H7 (cell line): ENCODE results near the gene ANAPC5. TPM values are rescaled to one million over a fixed set of nuclear protein-coding genes. Genes with fewer than 3 reads are reported as not detected.
"Not testable (repeated sequence)": the region's sequence is repeated elsewhere in the genome, so short reads cannot be mapped to it uniquely, and the experiment has no call there.

ENCODE experiments used
- DNase-seq: peaks from one replicate; pipeline ENCODE4 v3.0.0; 2012
- H3K27me3 ChIP-seq: 2 replicates; pipeline ENCODE4 v1.6.0; 2011; ENCODE audit warnings: mild to moderate bottlenecking, low read length; ENCODE audit not compliant: control insufficient read depth, insufficient read depth
- H3K36me3 ChIP-seq: replicated peaks from 2 replicates; pipeline ENCODE4 v1.5.1; 2011; ENCODE audit warnings: low read length; ENCODE audit not compliant: control insufficient read depth, insufficient read depth
- H3K4me3 ChIP-seq: 2 replicates; pipeline ENCODE4 v1.5.1; 2011; ENCODE audit warnings: low read depth, mild to moderate bottlenecking, control low read depth, low read length, moderate library complexity; ENCODE audit not compliant: insufficient read depth
- total RNA-seq: library from RNA; depleted of rRNA; stranded (reverse); fragments of >200 nt; shearing (Covaris generic); gene quantifications from 2 replicates; pipeline ENCODE4 v1.2.3, GENCODE V29; 2014

The ANAPC5 gene
- total RNA-seq, 1 experiment from 2014 or later: 161 TPM

DNA sequence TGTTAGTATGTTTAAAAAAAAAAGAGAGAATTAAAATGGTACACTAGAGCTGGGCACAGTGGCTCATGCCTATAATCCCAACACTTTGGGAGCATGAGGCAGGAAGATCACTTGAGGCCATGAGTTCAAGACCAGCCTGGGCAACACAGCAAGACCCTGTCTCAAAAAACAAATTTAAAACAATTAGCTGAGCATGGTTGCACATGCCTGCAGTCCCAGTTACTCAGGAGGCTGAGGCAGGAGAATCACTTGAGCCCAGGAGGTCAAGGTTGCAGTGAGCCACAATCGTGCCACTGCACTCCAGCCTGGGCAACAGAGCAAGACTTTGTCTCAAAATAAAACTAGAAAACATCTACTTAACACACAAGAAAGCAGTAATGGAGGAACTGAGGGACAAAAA lies 42.0 kb downstream of the ANAPC5 start:
- H3K27me3 ChIP-seq, H3K4me3 ChIP-seq, DNase-seq, H3K36me3 ChIP-seq: not testable (repeated sequence)

DNA sequence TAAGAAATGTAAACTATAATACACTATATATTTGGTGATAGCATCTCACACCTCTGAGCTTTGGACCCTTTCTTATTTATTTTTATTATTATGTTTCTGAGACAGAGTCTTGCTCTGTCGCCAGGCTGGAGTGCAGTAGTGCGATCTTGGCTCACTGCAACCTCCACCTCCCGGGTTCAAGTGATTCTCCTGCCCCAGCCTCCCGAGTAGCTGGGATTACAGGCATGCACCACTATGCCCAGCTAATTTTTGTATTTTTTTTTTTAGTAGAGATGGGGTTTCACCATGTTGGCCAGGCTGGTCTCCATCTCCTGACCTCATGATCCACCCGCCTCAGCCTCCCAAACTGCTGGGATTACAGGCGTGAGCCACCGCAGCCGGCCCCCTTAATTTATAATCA lies 44.8 kb downstream of the ANAPC5 start:
- not testable (repeated sequence) for DNase-seq, H3K36me3 ChIP-seq, H3K27me3 ChIP-seq, H3K4me3 ChIP-seq

GRCh38 chr12:121304306-121304705 lies 47.9 kb downstream of the ANAPC5 start:
- no peak overlapping the region for H3K4me3 ChIP-seq
- no peak for DNase-seq
- no peaks in the 10 kb centered on the region for H3K27me3 ChIP-seq
- peaks cover 1% of the 10 kb centered on the region; the same call in 1 of the 2 replicates for H3K36me3 ChIP-seq

GRCh38 chr12:121301876-121302275 lies 50.3 kb downstream of the ANAPC5 start:
- no peak for DNase-seq
- H3K36me3 ChIP-seq: no peaks in the 10 kb centered on the region
- H3K27me3 ChIP-seq: no peaks in the 10 kb centered on the region
- H3K4me3 ChIP-seq: no peak overlapping the region

DNA sequence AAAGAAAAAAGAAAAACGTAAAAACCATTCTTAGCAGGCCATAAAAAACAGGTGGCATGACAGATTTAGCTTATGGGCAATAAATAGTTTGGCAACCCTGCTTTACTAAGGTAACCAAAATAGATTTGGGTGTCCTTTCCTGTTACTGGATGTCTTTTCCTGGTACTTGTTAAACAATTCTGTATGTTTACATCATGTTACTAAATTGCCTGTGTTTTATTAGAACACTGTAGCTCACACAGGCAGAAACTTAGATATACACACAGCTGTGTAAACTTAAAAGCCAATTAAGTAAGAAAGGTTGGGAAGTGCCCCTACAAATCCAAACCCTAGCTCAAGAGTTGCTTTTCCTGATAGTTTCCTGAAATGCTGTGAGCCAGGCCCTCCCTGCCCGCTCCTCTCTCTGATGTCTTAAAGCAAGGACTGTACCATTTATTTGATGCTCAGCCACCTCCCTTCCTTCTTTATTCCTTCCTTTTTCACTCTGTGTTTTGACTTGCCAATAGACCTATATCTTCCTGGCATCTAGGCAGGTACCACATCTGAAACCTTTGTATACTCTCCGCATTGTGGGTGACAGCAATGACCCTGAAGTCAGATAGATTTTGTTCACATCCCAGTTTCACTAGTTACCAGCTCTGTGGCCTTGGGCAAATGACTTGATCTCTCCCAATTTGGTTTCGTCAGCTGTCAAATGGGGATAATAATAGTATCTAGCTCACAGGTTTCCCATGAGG lies 52.0 kb downstream of the ANAPC5 start:
- DNase-seq: no peak
- no peaks in the 10 kb centered on the region for H3K27me3 ChIP-seq
- no peak overlapping the region for H3K4me3 ChIP-seq
- H3K36me3 ChIP-seq: no peaks in the 10 kb centered on the region

DNA sequence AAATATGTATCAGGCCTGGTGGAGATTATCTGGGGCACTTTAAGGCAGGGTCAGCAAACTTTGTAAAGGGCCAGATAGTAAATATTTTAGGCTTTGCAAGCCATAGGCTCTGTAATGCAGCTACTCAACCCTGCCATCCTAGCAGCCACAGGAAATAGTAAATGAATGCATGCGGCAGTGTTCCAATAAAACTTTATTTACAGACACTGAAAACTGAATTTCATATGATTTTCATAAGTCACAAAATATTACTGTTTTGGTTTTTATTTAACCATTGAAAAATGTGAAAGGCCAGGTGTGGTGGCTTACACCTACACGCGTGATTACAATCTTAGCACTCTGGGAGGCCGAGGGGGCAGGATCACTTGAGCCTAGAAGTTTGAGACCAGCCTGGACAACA lies 52.5 kb downstream of the ANAPC5 start:
- Histone ChIP-seq H3K27me3 (no peaks in the 10 kb centered on the region), H3K4me3 (no peak overlapping the region), H3K36me3 (no peaks in the 10 kb centered on the region)
- DNase-seq: no peak

DNA sequence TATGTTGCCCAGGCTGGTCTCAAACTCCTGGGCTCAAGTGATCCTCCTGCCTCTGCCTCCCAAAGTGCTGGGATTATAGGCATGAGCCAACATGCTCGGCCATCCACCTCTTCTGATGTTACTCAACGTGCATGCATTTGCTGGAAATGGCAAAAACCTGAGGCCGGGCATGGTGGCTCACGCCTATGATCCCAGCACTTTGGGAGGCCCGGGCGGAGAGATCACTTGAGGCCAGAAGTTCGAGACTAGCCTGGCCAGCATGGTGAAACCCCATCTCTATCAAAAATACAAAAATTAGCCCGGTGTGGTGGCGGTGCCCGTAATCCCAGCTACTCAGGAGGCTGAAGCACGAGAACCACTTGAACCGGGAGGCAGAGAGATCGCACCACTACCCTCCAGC lies 53.8 kb downstream of the ANAPC5 start:
- H3K4me3 ChIP-seq, H3K36me3 ChIP-seq, DNase-seq, H3K27me3 ChIP-seq: not testable (repeated sequence)

DNA sequence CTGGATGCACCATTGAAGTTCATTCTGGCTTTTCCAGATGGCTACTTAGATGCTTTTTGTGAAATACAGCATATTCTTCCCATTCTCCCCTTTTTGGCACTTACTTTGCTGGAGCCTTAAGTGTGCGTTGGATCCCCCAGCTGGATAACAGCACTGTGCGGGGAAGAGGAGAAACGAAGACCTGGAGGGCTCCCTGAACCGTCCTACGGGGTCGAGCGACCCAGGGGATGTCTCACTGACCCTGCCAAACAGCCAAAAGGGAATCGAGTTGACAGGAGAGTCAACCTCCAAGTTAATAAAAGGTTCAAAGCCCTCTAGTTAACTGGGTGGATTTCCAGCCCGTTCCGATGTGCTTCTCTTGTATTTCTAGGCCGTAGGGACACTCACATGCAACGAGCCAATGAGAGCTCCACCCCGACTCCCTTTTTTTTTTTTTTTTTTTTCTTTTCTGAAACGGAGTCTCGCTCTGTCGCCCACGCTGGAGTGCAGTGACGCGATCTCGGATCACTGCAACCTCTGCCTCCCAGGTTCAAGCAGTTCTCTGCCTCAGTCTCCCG lies 54.7 kb downstream of the ANAPC5 start:
- Histone ChIP-seq H3K36me3 (no peaks in the 10 kb centered on the region; the same call in none of the 2 replicates), H3K27me3 (no peaks in the 10 kb centered on the region), H3K4me3 (peak overlapping the region; percentile 94)
- DNase-seq: peak; percentile 67

DNA sequence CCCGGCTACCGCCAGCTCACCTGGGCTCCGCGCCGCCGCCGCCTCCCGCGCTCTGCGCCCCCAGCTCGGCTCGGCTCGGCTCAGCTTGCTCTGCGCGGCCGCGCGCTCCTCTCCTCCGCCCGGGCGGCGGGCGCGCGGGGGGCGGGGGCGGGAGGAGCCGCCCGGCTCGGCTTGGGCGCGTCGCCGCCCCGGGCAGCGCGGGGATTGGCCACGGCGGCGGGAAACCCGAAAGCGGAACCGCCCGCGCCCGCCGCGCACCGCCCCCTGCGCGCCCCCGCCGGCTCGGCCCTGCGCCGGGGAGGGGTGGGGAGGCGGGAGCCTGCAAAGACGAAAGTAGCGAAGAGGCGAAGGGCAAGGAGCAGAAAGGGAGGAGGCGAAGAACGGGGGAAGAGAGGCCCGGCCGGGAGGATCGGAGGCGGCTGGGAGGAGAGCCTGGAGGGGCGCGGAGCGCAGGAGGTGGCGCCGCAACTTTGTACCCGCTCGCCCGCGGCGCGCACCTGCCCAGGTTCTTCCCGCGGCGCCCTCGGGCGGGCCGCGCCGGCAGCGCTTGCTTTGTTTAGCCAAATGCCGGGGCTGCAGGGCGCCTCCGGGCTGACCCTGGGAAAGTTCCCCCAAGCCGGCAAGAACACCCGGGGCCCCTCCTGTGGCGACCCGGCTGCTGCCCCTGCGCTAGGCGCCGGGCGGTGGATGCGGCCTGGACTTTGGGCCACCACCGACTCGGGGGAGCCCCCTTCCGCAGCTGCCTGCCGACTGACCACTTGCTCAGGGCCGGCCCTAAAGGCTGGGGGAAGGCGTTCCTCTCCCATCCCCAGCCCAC lies 55.4 kb downstream of the ANAPC5 start, which contains the start of gene CAMKK2:
Gene CAMKK2 (minus strand): TSS at position 92 of the 817 bp plus-strand sequence. CDS start 22,183 bp downstream, outside the sequence.
- Histone ChIP-seq H3K27me3 (no peaks in the 10 kb centered on the region), H3K36me3 (peaks cover 2% of the 10 kb centered on the region), H3K4me3 (peak within 1 kb of the TSS; percentile 96)
- peak; percentile 98 for DNase-seq

DNA sequence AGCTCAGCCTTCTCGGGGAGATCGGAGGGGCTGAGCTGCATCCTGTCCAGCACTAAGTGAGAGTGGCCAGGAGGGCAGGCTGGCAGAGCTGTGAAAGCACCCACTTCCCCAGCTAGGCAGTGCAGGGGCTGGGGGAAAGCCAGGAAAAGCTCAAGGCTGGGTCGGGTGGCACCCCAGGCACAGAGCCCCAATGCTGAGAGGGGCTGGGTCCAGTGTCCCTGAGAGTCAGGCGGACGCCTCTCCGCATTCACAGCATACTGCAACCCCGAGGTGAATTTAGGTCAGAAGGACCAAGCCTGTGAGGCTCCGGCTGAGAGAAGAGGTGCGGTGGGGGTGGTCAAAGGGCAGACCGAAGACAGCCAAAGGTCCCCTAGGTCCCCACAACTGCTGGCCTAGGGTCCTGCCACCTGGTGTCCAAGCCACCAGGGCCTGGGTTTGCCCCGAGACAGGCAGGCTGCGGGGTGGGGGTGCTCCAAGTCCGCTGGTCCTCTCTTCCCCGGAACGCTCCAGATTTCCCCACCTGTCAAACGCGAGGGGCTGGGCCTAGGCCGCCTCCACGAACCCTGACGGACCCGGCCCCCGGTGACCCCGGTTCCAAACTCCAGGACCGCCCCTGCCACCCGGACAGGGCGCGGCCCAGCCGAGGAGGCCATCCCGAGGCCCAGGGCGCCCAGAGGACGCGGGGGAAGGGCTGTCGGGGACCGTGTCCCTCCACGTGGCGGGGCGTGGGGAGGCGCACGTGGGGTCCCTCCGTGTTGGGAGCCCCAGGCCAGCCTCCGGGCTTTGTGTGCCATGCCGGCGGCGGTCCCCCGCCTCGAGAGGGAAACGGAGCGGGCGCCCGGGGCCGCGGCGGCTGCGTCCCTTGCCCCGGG lies 56.2 kb downstream of the ANAPC5 start:
- peak overlapping the region; percentile 96 for H3K4me3 ChIP-seq
- H3K27me3 ChIP-seq: no peaks in the 10 kb centered on the region
- DNase-seq: peak; percentile 75
- H3K36me3 ChIP-seq: peaks cover 4% of the 10 kb centered on the region

GRCh38 chr12:121295116-121295745 lies 57.0 kb downstream of the ANAPC5 start:
- peak; percentile 65 for DNase-seq
- no peaks in the 10 kb centered on the region for H3K27me3 ChIP-seq
- peak overlapping the region; percentile 96 for H3K4me3 ChIP-seq
- H3K36me3 ChIP-seq: peaks cover 4% of the 10 kb centered on the region

DNA sequence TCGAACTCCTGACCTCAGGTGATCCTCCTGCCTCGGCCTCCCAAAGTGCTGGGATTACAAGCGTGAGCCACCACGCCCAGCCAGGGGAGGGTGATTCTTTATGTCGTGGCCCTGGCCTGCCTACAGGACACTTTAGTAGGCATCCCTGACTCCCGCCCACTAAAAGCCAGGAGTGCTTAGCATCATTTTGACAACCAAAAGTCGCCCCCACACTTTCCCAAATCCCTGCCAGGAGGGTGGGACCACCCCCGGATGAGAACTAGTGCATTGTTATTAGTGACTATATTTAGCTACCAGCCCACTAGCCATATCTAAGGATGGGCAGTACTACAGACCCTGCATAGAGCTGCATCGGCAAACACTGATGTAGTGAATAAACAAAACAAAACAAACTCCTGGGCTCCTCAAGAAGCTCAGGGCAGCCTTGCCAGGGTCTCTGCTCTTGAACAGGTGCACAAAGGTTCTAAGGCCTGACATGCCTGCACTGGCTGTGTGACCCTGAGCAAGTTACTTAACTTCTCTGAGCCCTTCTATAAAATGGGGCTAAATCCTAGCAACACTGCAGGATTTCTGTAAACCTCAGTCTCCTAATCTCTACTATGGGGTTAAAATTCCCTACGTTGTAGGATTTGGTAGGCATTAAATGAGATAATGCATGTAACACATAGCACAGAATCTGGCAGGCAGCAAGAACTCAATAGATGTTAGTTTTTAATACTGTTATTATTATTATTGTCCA lies 57.9 kb downstream of the ANAPC5 start:
- Histone ChIP-seq H3K27me3 (no peaks in the 10 kb centered on the region), H3K36me3 (peaks cover 4% of the 10 kb centered on the region), H3K4me3 (no peak overlapping the region)
- no peak for DNase-seq

GRCh38 chr12:121293603-121294002 lies 58.6 kb downstream of the ANAPC5 start:
- H3K36me3 ChIP-seq: peaks cover 4% of the 10 kb centered on the region
- DNase-seq: no peak
- H3K4me3 ChIP-seq: no peak overlapping the region
- H3K27me3 ChIP-seq: no peaks in the 10 kb centered on the region
